HEK293 (cell line): Measurements from ENCODE around the gene HSPB6.

Experiments
- CTCF ChIA-PET: fragments of 350-600 bp; formaldehyde crosslinking; extraction: SDS; loops from one replicate; lab custom pipeline; 2021; ENCODE audit warnings: antibody characterized with exemption; lab: Yijun Ruan, JAX
- POLR2A ChIA-PET: fragments of 300-600 bp; formaldehyde crosslinking; extraction: SDS; loops from one replicate; lab custom pipeline; 2020; ENCODE audit warnings: antibody characterized with exemption, inconsistent platforms; lab: Yijun Ruan, JAX
- H3K27ac ChIP-seq: fragments of 200-500 bp; sonication (Bioruptor generic); 2 replicates; pipeline ENCODE4 v1.5.1; 2014; ENCODE audit warnings: low read depth, low read length, control low read depth, inconsistent platforms; ENCODE audit errors: extremely low read depth
- H3K36me3 ChIP-seq, 2 experiments: fragments of 200-500 bp in 1 of 2; sonication (Bioruptor generic) in 1 of 2; 1 replicate in 1 of 2; 2 replicates in 1 of 2; pipeline ENCODE4 v1.5.1; 2014 to 2017; ENCODE audit warnings: inconsistent platforms in 2 of 2, low read length in 2 of 2; ENCODE audit not compliant: control insufficient read depth in 2 of 2, insufficient read depth in 1 of 2
- H3K4me1 ChIP-seq: fragments of 200-500 bp; sonication (Bioruptor generic); 2 replicates; pipeline ENCODE4 v1.5.1; 2014; ENCODE audit warnings: mild to moderate bottlenecking, low read length, inconsistent platforms; ENCODE audit not compliant: control insufficient read depth, insufficient read depth
- H3K4me3 ChIP-seq: 2 replicates; pipeline ENCODE4 v1.5.1; 2011; ENCODE audit warnings: low read depth, mild to moderate bottlenecking, control low read depth, low read length, moderate library complexity
- H3K9me3 ChIP-seq: fragments of 200-500 bp; sonication (Bioruptor generic); 2 replicates; pipeline ENCODE4 v1.5.1; 2014; ENCODE audit warnings: low read depth, low read length, inconsistent platforms; ENCODE audit not compliant: control insufficient read depth, insufficient read depth
- FEZF1 ChIP-seq: fragments of 450-650 bp; formaldehyde crosslinking; IDR thresholded peaks from 2 replicates; pipeline ENCODE4 v1.5.1; 2016; ENCODE audit warnings: missing biosample characterization, missing genetic modification characterization
- HIC1 ChIP-seq: fragments of 450-650 bp; formaldehyde crosslinking; IDR thresholded peaks from 2 replicates; pipeline ENCODE4 v1.5.1; 2016; ENCODE audit warnings: missing biosample characterization, missing genetic modification characterization
- HOXC10 ChIP-seq: sonication (generic); formaldehyde crosslinking; IDR thresholded peaks from 2 replicates; pipeline ENCODE4 v1.8.1; 2023; ENCODE audit warnings: mild to moderate bottlenecking, missing genetic modification reagents
- IKZF3 ChIP-seq: fragments of 450-650 bp; IDR thresholded peaks from 2 replicates; pipeline ENCODE4 v1.5.0; 2018; ENCODE audit warnings: missing biosample characterization, mild to moderate bottlenecking, missing genetic modification characterization, moderate library complexity
- MYNN ChIP-seq: fragments of 450-650 bp; formaldehyde crosslinking; IDR thresholded peaks from 2 replicates; pipeline ENCODE4 v1.5.1; 2016; ENCODE audit warnings: missing biosample characterization, missing genetic modification characterization, borderline replicate concordance
- SP3 ChIP-seq: fragments of 450-650 bp; formaldehyde crosslinking; IDR thresholded peaks from 2 replicates; pipeline ENCODE4 v1.5.1; 2016; ENCODE audit warnings: missing biosample characterization, missing genetic modification characterization
- ZBTB17 ChIP-seq: fragments of 450-650 bp; formaldehyde crosslinking; IDR thresholded peaks from 2 replicates; pipeline ENCODE4 v1.5.1; 2016; ENCODE audit warnings: missing biosample characterization, missing genetic modification characterization
- ZNF211 ChIP-seq: fragments of 450-650 bp; formaldehyde crosslinking; IDR thresholded peaks from 2 replicates; pipeline ENCODE4 v1.5.1; 2016; ENCODE audit warnings: low read depth, missing biosample characterization, missing genetic modification characterization
- ZNF221 ChIP-seq: fragments of 450-650 bp; formaldehyde crosslinking; IDR thresholded peaks from 2 replicates; pipeline ENCODE4 v1.5.1; 2017; ENCODE audit warnings: missing biosample characterization, missing genetic modification characterization, borderline replicate concordance
- ZNF239 ChIP-seq: fragments of 450-650 bp; formaldehyde crosslinking; IDR thresholded peaks from 2 replicates; pipeline ENCODE4 v1.5.1; 2016; ENCODE audit warnings: missing biosample characterization, missing genetic modification characterization
- ZNF513 ChIP-seq: fragments of 450-650 bp; IDR thresholded peaks from 2 replicates; pipeline ENCODE4 v1.5.1; 2018; ENCODE audit warnings: missing biosample characterization, missing genetic modification characterization
- ZNF530 ChIP-seq: fragments of 450-650 bp; formaldehyde crosslinking; IDR thresholded peaks from 2 replicates; pipeline ENCODE4 v1.5.1; 2016; ENCODE audit warnings: low read depth, missing biosample characterization, missing genetic modification characterization
- ZNF549 ChIP-seq: fragments of 450-650 bp; IDR thresholded peaks from 2 replicates; pipeline ENCODE4 v1.5.1; 2018; ENCODE audit warnings: missing biosample characterization, missing genetic modification characterization, mild to moderate bottlenecking, inconsistent platforms, moderate library complexity
- ZNF624 ChIP-seq: fragments of 450-650 bp; formaldehyde crosslinking; IDR thresholded peaks from 2 replicates; pipeline ENCODE4 v1.5.1; 2017; ENCODE audit warnings: missing biosample characterization, missing genetic modification characterization
- ZNF664 ChIP-seq: fragments of 450-650 bp; formaldehyde crosslinking; IDR thresholded peaks from 2 replicates; pipeline ENCODE4 v1.5.1; 2016; ENCODE audit warnings: missing biosample characterization, missing genetic modification characterization
- ZNF777 ChIP-seq: fragments of 450-650 bp; formaldehyde crosslinking; IDR thresholded peaks from 2 replicates; pipeline ENCODE4 v1.5.1; 2017; ENCODE audit warnings: missing biosample characterization, missing genetic modification characterization, borderline replicate concordance
- ZNF791 ChIP-seq: fragments of 450-650 bp; formaldehyde crosslinking; IDR thresholded peaks from 2 replicates; pipeline ENCODE4 v1.5.1; 2016; ENCODE audit warnings: missing biosample characterization, missing genetic modification characterization
- ZNF792 ChIP-seq: fragments of 450-650 bp; formaldehyde crosslinking; IDR thresholded peaks from 2 replicates; pipeline ENCODE4 v1.5.1; 2016; ENCODE audit warnings: missing biosample characterization, missing genetic modification characterization
- ZNF830 ChIP-seq: fragments of 450-650 bp; IDR thresholded peaks from 2 replicates; pipeline ENCODE4 v1.5.0; 2018; ENCODE audit warnings: missing biosample characterization, missing genetic modification characterization, low read depth, mild to moderate bottlenecking, moderate library complexity
- ZSCAN4 ChIP-seq: fragments of 450-650 bp; formaldehyde crosslinking; IDR thresholded peaks from 2 replicates; pipeline ENCODE4 v1.5.1; 2017; ENCODE audit warnings: missing biosample characterization, missing genetic modification characterization

The HSPB6 gene

GRCh38 chr19:35756377-35757230, at the start of gene HSPB6:
Gene HSPB6 (minus strand): TSS chr19:35757029. CDS start chr19:35757008, 21 bp downstream.
- Histone ChIP-seq H3K27ac (peak within 1 kb of the TSS; percentile 95), H3K4me1 (peaks cover 15% of the 10 kb centered on the region), H3K36me3 (peaks cover 61 to 62% of the 10 kb centered on the region in 2 experiments), H3K9me3 (no peaks in the 10 kb centered on the region), H3K4me3 (peak within 1 kb of the TSS; percentile 27)
- TF ChIP-seq ZNF777 (no peak), ZNF513 (tag by site-specific recombination) (peak; percentile 24; the same call in 1 of the 2 replicates), ZNF549 (tag by site-specific recombination) (no peak), ZNF624 (tag by site-specific recombination) (no peak), ZNF221 (no peak), ZNF792 (peak; percentile 96), ZNF530 (tag by site-specific recombination) (no peak), ZSCAN4 (tag by site-specific recombination) (no peak), SP3 (tag by site-specific recombination) (no peak), IKZF3 (peak; percentile 32; the same call in 1 of the 2 replicates), HIC1 (peak; percentile 49; the same call in 1 of the 2 replicates), ZNF830 (tag by site-specific recombination) (no peak), HOXC10 (CRISPR knock-in tag) (no peak)
- ChIA-PET POLR2A (interaction anchor here (0.6 to 3.0 kb wide), 20 partner anchors 9 to 257 kb away, joined by 3 to 87 read pairs (median 4); partner anchors contain the start of genes ALKBH6, COX6B1, IGFLR1 and LIN37), CTCF (interaction anchor here (0.5 to 1.4 kb wide), 6 partner anchors 8 to 177 kb away, joined by 3 to 7 read pairs (median 5); partner anchors contain the start of gene LIN37)

- Histone ChIP-seq H3K9me3 (no peaks in the 10 kb centered on the region), H3K4me1 (0 out of 2 replicates have a peak, but pooled peaks cover under 1% of the 10 kb centered on the region), H3K27ac (no peak overlapping the region), H3K36me3 (no peaks in the 10 kb centered on the region), H3K4me3 (no peak overlapping the region)
- ChIA-PET CTCF (interaction anchor here (0.6 kb wide), 1 partner anchor 321 kb away, joined by 3 read pairs; no protein-coding TSS in a partner anchor), POLR2A (no interaction called here)
- TF ChIP-seq ZNF239 (tag by site-specific recombination): no peak
- no peak for TF ChIP-seq FEZF1 (tag by site-specific recombination)
- TF ChIP-seq ZNF211 (tag by site-specific recombination): no peak
- no peak for TF ChIP-seq MYNN (tag by site-specific recombination)
- TF ChIP-seq ZNF791 (tag by site-specific recombination): no peak
- TF ChIP-seq ZBTB17 (tag by site-specific recombination): no peak
- no peak for TF ChIP-seq ZNF664
Measured at GRCh38 chr19:35806597-35806996, 49.8 kb upstream of the HSPB6 start.
